PFSK-1 (cell line): ENCODE measurements around the gene JAKMIP1.

Experiments used
- FOXP2 ChIP-seq: optimal IDR thresholded peaks from 2 replicates; pipeline ENCODE3; 2011; ENCODE audit warnings: borderline replicate concordance, control low read depth, inconsistent platforms; ENCODE audit not compliant: insufficient read depth; ENCODE audit errors: extremely low read length, extremely low read depth
- POLR2AphosphoS5 ChIP-seq: IDR thresholded peaks from 2 replicates; pipeline ENCODE4 v1.6.1; 2012; ENCODE audit warnings: low read depth, mild to moderate bottlenecking, control low read depth, low read length, moderate library complexity
- SIN3A ChIP-seq: IDR thresholded peaks from 2 replicates; pipeline ENCODE4 v1.6.1; 2012; ENCODE audit warnings: mild to moderate bottlenecking, low read length, moderate library complexity, borderline replicate concordance; ENCODE audit not compliant: insufficient read depth
- TAF1 ChIP-seq: IDR thresholded peaks from 2 replicates; pipeline ENCODE4 v1.6.1; 2012; ENCODE audit warnings: low read length, control low read depth, borderline replicate concordance; ENCODE audit not compliant: insufficient read depth
- TF ChIP-seq, protein P1 (sequence below), 2 experiments: IDR thresholded peaks; 2 replicates each; pipeline versions ENCODE4 v1.6.1 to v1.8.0; 2011 to 2012; ENCODE audit warnings: low read depth in 2 of 2, low read length in 2 of 2, control low read depth in 1 of 2, inconsistent platforms in 1 of 2, mild to moderate bottlenecking in 1 of 2, moderate library complexity in 1 of 2; ENCODE audit not compliant: insufficient read depth in 1 of 2

Gene JAKMIP1

GRCh38 chr4:6008766-6009385 is 191.5 kb downstream of the JAKMIP1 start:
- TF ChIP-seq SIN3A: no peak

- no peak for TF ChIP-seq POLR2AphosphoS5
- TF ChIP-seq, protein P1, sequence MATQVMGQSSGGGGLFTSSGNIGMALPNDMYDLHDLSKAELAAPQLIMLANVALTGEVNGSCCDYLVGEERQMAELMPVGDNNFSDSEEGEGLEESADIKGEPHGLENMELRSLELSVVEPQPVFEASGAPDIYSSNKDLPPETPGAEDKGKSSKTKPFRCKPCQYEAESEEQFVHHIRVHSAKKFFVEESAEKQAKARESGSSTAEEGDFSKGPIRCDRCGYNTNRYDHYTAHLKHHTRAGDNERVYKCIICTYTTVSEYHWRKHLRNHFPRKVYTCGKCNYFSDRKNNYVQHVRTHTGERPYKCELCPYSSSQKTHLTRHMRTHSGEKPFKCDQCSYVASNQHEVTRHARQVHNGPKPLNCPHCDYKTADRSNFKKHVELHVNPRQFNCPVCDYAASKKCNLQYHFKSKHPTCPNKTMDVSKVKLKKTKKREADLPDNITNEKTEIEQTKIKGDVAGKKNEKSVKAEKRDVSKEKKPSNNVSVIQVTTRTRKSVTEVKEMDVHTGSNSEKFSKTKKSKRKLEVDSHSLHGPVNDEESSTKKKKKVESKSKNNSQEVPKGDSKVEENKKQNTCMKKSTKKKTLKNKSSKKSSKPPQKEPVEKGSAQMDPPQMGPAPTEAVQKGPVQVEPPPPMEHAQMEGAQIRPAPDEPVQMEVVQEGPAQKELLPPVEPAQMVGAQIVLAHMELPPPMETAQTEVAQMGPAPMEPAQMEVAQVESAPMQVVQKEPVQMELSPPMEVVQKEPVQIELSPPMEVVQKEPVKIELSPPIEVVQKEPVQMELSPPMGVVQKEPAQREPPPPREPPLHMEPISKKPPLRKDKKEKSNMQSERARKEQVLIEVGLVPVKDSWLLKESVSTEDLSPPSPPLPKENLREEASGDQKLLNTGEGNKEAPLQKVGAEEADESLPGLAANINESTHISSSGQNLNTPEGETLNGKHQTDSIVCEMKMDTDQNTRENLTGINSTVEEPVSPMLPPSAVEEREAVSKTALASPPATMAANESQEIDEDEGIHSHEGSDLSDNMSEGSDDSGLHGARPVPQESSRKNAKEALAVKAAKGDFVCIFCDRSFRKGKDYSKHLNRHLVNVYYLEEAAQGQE (IDR thresholded peaks at IDR 0.05; ENCODE audit: insufficient read depth in 1 of 2, low read depth in 2 of 2, low read length in 2 of 2): no peak
- no peak for TF ChIP-seq TAF1
- TF ChIP-seq FOXP2: no peak
- TF ChIP-seq SIN3A: no peak
Measured at GRCh38 chr4:6008092-6008551, 192.2 kb downstream of the JAKMIP1 start.

- TF ChIP-seq, protein P1 (IDR thresholded peaks at IDR 0.05; ENCODE audit: insufficient read depth in 1 of 2, low read depth in 2 of 2, low read length in 2 of 2): no peak
- TF ChIP-seq SIN3A: no peak
- no peak for TF ChIP-seq FOXP2
- no peak for TF ChIP-seq POLR2AphosphoS5
- no peak for TF ChIP-seq TAF1
Measured at GRCh38 chr4:6005175-6005574, 195.2 kb downstream of the JAKMIP1 start.

GRCh38 chr4:6002926-6003325 is 197.4 kb downstream of the JAKMIP1 start:
- TF ChIP-seq FOXP2 (no peak), POLR2AphosphoS5 (no peak), TAF1 (no peak), SIN3A (no peak)
- TF ChIP-seq, protein P1 (IDR thresholded peaks at IDR 0.05; ENCODE audit: insufficient read depth in 1 of 2, low read depth in 2 of 2, low read length in 2 of 2): no peak

DNA sequence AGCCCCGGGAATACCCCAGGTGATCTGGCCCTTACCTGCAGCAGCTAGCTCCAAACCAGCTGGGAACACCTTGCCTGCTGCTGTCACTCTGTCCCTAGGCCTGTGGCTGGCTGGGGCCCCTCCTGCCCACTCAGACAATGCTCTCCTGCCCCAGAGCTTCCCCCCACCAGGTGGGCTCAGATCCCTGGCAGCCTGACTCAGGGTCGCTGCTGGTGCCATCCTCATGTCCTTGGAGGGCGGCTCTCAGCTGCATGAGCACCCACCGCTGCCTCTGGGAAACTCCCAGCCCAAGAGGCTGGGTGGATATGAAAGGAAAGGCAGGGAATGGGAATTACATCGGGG is 197.9 kb downstream of the JAKMIP1 start:
- TF ChIP-seq POLR2AphosphoS5: no peak
- no peak for TF ChIP-seq FOXP2
- TF ChIP-seq TAF1: no peak
- no peak for TF ChIP-seq SIN3A
- TF ChIP-seq, protein P1 (IDR thresholded peaks at IDR 0.05; ENCODE audit: insufficient read depth in 1 of 2, low read depth in 2 of 2, low read length in 2 of 2): no peak
